Transverse colon (tissue), 4 donors: ENCODE results near the gene BRMS1. TPM values are rescaled to one million over a fixed set of nuclear protein-coding genes. Genes with fewer than 3 reads are reported as not detected.

Source experiments
- DNase-seq: peaks from one replicate; pipeline ENCODE4 v3.0.0-alpha.2; 2019
- H3K27ac ChIP-seq, 4 donors: fragments of 200-600 bp; sonication (generic); 2 replicates each; pipeline ENCODE4 v1.5.1; 2016 to 2018; ENCODE audit warnings: inconsistent platforms in 4 of 4
- H3K27me3 ChIP-seq: fragments of 200-600 bp; sonication (generic); 2 replicates; pipeline ENCODE4 v1.5.1; 2017; ENCODE audit warnings: inconsistent platforms
- H3K36me3 ChIP-seq, 4 donors: fragments of 200-600 bp; sonication (generic); 2 replicates each; pipeline ENCODE4 v1.5.1; 2017 to 2019; ENCODE audit warnings: inconsistent platforms in 4 of 4
- H3K4me1 ChIP-seq, 4 donors: fragments of 200-600 bp; sonication (generic); 2 replicates each; pipeline ENCODE4 v1.5.1; 2017 to 2020; ENCODE audit warnings: inconsistent platforms in 4 of 4
- H3K4me3 ChIP-seq, 4 donors: fragments of 200-600 bp; sonication (generic); 1 replicate in 1 of 4; 2 replicates in 3 of 4; pipeline versions ENCODE4 v1.5.1 to v1.6.1; 2017 to 2019; ENCODE audit warnings: inconsistent platforms in 4 of 4
- H3K9me3 ChIP-seq, 2 donors: fragments of 200-600 bp; sonication (generic); 2 replicates each; pipeline ENCODE4 v1.5.1; 2017 to 2019; ENCODE audit warnings: inconsistent platforms in 2 of 2
- EP300 ChIP-seq: sonication (generic); formaldehyde crosslinking; IDR thresholded peaks from one replicate; pipeline ENCODE4 v1.6.1; 2017; ENCODE audit warnings: antibody characterized with exemption, low read depth
- POLR2A ChIP-seq: fragments of 450-650 bp; IDR thresholded peaks from one replicate; pipeline ENCODE4 v1.6.1; 2016; ENCODE audit warnings: antibody characterized with exemption, mild to moderate bottlenecking, moderate library complexity
- POLR2AphosphoS5 ChIP-seq, 3 donors: sonication (generic); formaldehyde crosslinking; IDR thresholded peaks; one replicate each; pipeline ENCODE4 v1.6.1; 2016; ENCODE audit warnings: antibody characterized with exemption in 3 of 3
- WGBS, 2 donors: methylation state at CpG; one replicate each; pipeline ENCODE4 v1.1.5; 2018; ENCODE audit warnings: low coverage in 1 of 2; 5-methylcytosine and 5-hydroxymethylcytosine counted together
- in situ Hi-C, 4 donors: fragments of 200-750 bp; cut with MboI; loops; one replicate each; pipeline versions ENCODE4 v1.15.0 to v1.15.1; 2017; ENCODE audit warnings: low sequenced_read_pairs in 3 of 4, low pct_ligation_motif_present in 1 of 4, low pct_unique_long_range_greater_than_20kb in 1 of 4
- intact Hi-C: fragments of 100-400 bp; cut with DNase I; formaldehyde crosslinking; loops from one replicate; pipeline ENCODE4 v1.15.1; 2023; ENCODE audit warnings: low total_unique reads
- total RNA-seq, 4 donors: library from RNA; depleted of rRNA; stranded (reverse); fragments of >200 nt; gene quantifications; one replicate each; pipeline ENCODE4 v1.1.0, GENCODE V29; 2016
- TF ChIP-seq, protein P1 (sequence below), 5 experiments: fragments of 200-600 bp in 3 of 5; fragments of 450-650 bp in 2 of 5; sonication (generic) in 3 of 5; IDR thresholded peaks; 1 replicate in 2 of 5; 2 replicates in 3 of 5; pipeline ENCODE4 v1.5.1; 2016 to 2017; ENCODE audit warnings: antibody characterized with exemption in 5 of 5, inconsistent platforms in 3 of 5, mild to moderate bottlenecking in 2 of 5, moderate library complexity in 1 of 5

Gene BRMS1
- total RNA-seq, 4 donors from 2014 or later, result 34.0 to 178 (median 63.1) TPM

DNA sequence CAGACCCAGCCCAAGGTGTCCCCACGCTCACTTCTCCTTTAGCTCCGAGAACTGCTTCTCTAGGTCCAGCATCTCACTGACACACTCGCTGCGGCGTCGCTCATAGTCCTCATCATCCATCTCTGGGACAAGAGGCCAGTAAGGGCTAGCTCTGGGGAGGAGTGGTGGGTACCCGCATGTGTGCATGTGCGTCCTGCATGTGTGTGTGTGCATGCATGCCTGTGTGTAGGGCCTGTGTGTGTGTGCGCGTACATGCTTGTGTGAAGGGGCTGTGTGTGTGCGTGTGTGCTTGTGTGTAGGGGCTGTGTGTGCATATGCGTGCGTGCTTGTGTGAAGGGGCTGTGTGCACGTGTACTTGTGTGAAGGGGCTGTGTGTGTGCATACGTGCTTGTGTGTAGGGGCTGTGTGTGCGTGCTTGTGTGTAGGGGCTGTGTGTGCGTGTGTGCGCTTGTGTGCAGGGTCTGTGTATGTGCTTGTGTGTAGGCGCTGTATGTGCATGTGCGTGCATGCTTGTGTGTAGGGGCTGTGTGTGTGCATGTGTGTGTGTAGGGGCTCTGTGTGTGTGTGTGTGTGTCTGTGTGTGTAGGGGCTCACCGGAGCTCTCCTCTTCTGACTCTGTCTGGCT lies 3.3 kb downstream of the BRMS1 start:
- in situ Hi-C loops, result no loop called here
- no peak for DNase-seq
- no peak overlapping the region for H3K27ac ChIP-seq
- intact Hi-C loops, result no loop called here
- no peaks in the 10 kb centered on the region for H3K27me3 ChIP-seq
- no peaks in the 10 kb centered on the region for H3K9me3 ChIP-seq
- peaks cover 0 to 11% (median 5%) of the 10 kb centered on the region in 4 donors for H3K36me3 ChIP-seq
- H3K4me3 ChIP-seq, result no peak overlapping the region
- 90 to 94% methylated on average over 2 to 21 of the region's 21 CpGs for whole genome bisulfite sequencing, 2 donors
- H3K4me1 ChIP-seq, result peaks cover 27 to 37% (median 31%) of the 10 kb centered on the region in 4 donors
- TF ChIP-seq, protein P1, sequence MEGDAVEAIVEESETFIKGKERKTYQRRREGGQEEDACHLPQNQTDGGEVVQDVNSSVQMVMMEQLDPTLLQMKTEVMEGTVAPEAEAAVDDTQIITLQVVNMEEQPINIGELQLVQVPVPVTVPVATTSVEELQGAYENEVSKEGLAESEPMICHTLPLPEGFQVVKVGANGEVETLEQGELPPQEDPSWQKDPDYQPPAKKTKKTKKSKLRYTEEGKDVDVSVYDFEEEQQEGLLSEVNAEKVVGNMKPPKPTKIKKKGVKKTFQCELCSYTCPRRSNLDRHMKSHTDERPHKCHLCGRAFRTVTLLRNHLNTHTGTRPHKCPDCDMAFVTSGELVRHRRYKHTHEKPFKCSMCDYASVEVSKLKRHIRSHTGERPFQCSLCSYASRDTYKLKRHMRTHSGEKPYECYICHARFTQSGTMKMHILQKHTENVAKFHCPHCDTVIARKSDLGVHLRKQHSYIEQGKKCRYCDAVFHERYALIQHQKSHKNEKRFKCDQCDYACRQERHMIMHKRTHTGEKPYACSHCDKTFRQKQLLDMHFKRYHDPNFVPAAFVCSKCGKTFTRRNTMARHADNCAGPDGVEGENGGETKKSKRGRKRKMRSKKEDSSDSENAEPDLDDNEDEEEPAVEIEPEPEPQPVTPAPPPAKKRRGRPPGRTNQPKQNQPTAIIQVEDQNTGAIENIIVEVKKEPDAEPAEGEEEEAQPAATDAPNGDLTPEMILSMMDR (IDR thresholded peaks at IDR 0.05), result no peak
- TF ChIP-seq POLR2A, result no peak
- no peak for TF ChIP-seq EP300
- no peak for TF ChIP-seq POLR2AphosphoS5 (IDR thresholded peaks at IDR 0.05)

DNA sequence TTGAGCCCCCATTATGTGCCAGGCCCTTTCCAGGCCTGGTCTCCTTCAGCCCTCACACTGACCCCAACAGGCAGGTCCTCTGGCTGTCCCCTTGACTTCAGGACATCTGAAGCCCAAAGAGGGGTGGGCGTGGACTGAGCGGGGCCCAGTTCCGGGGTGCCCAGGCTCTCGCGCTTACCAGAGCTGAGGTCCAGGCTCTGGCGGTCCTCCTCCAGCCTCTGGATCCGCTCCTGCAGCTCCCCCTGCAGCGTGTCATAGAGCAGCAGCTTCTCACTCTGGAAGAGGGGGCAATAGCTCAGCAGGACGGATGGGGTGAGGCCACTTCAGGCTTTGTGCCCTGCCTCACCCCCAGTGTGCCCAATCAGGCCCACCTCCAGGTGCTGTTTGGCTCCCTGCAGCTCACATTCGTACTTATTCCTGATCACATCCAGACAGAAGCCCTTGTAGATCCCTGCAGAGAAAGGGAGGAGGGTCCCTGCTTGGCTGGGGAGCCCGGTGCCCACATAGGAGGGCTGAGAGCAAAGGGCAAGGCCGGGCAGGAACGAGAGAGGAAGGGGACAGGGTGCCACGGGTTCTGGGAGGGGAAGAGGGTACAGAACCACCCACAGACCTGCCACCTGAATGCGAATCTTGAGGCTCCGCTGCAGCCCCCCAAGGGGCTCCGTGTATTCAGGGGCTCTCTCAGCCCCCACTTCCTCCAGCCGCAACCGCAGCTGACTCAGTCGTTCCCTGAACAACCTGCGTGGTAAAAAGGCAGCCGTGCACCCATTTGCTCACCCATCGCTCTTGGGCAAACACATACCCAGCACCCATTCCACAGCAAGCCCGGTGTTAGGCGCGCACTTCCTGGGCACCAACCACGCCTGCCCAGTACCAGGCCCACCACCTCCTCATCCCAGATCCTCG lies 4.1 kb downstream of the BRMS1 start:
- WGBS, 2 donors, result 42 to 92% methylated on average over 2 to 25 of the region's 28 CpGs
- no peak for DNase-seq
- in situ Hi-C loops, result no loop called here

DNA sequence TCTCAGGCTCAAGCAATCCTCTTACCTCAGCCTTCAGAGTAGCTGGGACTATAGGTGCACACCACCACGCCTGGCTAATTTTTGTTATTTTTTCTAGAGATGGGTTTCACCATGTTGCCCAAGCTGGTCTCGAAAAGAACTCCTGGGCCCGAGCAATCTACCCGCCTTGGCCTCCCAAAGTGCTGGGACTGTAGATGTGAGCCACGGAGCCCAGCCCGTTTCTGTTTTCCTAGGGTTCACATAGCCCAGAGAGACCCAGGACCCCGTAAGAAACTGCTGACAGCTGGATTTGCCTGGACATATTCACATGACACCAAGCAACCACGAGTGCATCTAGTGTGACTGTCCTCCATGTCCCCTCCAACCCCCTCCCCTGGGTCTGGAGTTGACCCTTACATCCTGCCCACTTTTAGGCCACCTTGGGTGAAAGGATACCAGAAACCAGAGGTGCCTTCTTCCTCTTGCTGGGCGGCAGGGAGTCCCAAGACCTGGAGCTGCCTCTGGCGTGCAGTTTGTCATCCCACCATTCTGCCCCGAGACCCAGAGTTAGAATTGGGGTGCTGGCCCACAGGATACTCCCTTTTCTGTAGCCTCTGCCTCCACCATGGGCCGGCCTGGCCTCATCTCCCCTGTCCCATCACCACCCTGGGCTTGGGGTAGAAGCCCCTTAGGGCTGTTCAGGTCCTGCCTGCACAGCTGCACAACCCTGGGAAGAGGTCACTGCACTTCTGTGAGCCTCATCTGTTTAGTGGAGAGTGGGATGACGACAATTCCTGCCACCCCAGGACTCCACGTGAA lies 5.0 kb downstream of the BRMS1 start:
- TF ChIP-seq POLR2AphosphoS5 (IDR thresholded peaks at IDR 0.05), result no peak
- TF ChIP-seq, protein P1 (IDR thresholded peaks at IDR 0.05), result no peak
- TF ChIP-seq EP300, result no peak
- no peak for TF ChIP-seq POLR2A
- no peaks in the 10 kb centered on the region for H3K9me3 ChIP-seq
- no peak overlapping the region for H3K4me3 ChIP-seq
- H3K36me3 ChIP-seq, result peaks cover 0 to 11% (median 5%) of the 10 kb centered on the region in 4 donors
- in situ Hi-C loops, result no loop called here
- WGBS, 2 donors, result 78 to 80% methylated on average over 3 to 14 of the region's 14 CpGs
- intact Hi-C loops, result no loop called here
- no peak overlapping the region for H3K27ac ChIP-seq
- no peaks in the 10 kb centered on the region for H3K27me3 ChIP-seq
- no peak for DNase-seq
- H3K4me1 ChIP-seq, result peaks cover 22 to 39% (median 32%) of the 10 kb centered on the region in 4 donors

More for the DNA sequence above, 4.1 kb downstream of the BRMS1 start:
- intact Hi-C loops, result no loop called here
- H3K4me3 ChIP-seq, result no peak overlapping the region
- peaks cover 28 to 37% (median 31%) of the 10 kb centered on the region in 4 donors for H3K4me1 ChIP-seq
- H3K36me3 ChIP-seq, result peaks cover 0 to 11% (median 5%) of the 10 kb centered on the region in 4 donors
- TF ChIP-seq POLR2A (no peak), POLR2AphosphoS5 (IDR thresholded peaks at IDR 0.05) (no peak), EP300 (no peak)
- TF ChIP-seq, protein P1 (IDR thresholded peaks at IDR 0.05), result no peak
- H3K27me3 ChIP-seq, result no peaks in the 10 kb centered on the region
- no peak overlapping the region for H3K27ac ChIP-seq
- H3K9me3 ChIP-seq, result no peaks in the 10 kb centered on the region
